GM23338 (cell line): ENCODE data around the gene TADA2A. TPM values are rescaled to one million over a fixed set of nuclear protein-coding genes. Genes with fewer than 3 reads are reported as not detected.

Experiments
- ATAC-seq: fragments of 200-7000 bp; cut with Tn5 transposase; 3 replicates; pipeline ENCODE4 v1.9.1; 2020
- DNase-seq: peaks from one replicate; pipeline ENCODE4 v3.0.0-alpha.2; 2015; ENCODE audit warnings: low spot score
- H2AFZ ChIP-seq: fragments of 200-600 bp; sonication (generic); 2 replicates; pipeline ENCODE4 v1.8.0; 2016; ENCODE audit warnings: antibody characterized with exemption, mild to moderate bottlenecking, moderate library complexity
- H3F3A ChIP-seq: fragments of 200-600 bp; sonication (generic); replicated peaks from 2 replicates; pipeline ENCODE4 v1.8.0; 2017; ENCODE audit warnings: antibody characterized with exemption, mixed run types, low read depth
- H3K27ac ChIP-seq: fragments of 200-600 bp; sonication (generic); 2 replicates; pipeline ENCODE4 v1.6.1; 2016; ENCODE audit warnings: low read depth
- H3K27me3 ChIP-seq: fragments of 200-600 bp; sonication (generic); 2 replicates; pipeline ENCODE4 v1.8.0; 2016; ENCODE audit warnings: mild to moderate bottlenecking, mixed run types, moderate library complexity; ENCODE audit not compliant: insufficient read depth
- H3K36me3 ChIP-seq: fragments of 200-600 bp; sonication (generic); 2 replicates; pipeline ENCODE4 v1.8.0; 2016; ENCODE audit warnings: mild to moderate bottlenecking; ENCODE audit not compliant: insufficient read depth
- H3K4me1 ChIP-seq: fragments of 200-600 bp; sonication (generic); 2 replicates; pipeline ENCODE4 v1.8.0; 2016; ENCODE audit warnings: mild to moderate bottlenecking, moderate library complexity; ENCODE audit not compliant: insufficient read depth
- H3K4me2 ChIP-seq: fragments of 200-600 bp; sonication (generic); 2 replicates; pipeline ENCODE4 v1.7.1; 2017; ENCODE audit warnings: mixed run types
- H3K4me3 ChIP-seq: fragments of 200-600 bp; sonication (generic); 2 replicates; pipeline ENCODE4 v1.6.1; 2016; ENCODE audit warnings: mixed run types
- H3K79me2 ChIP-seq: fragments of 200-600 bp; sonication (generic); replicated peaks from 2 replicates; pipeline ENCODE4 v1.8.0; 2017; ENCODE audit warnings: mild to moderate bottlenecking; ENCODE audit not compliant: insufficient read depth
- H3K9me2 ChIP-seq: fragments of 200-600 bp; sonication (generic); 2 replicates; pipeline ENCODE4 v1.8.0; 2017; ENCODE audit not compliant: insufficient read depth
- H4K20me1 ChIP-seq: fragments of 200-600 bp; sonication (generic); replicated peaks from 2 replicates; pipeline ENCODE4 v1.8.0; 2017; ENCODE audit warnings: mild to moderate bottlenecking; ENCODE audit not compliant: insufficient read depth
- H3K27ac Mint-ChIP-seq: 2 replicates; pipeline ENCODE4 v1.8.0; 2020; ENCODE audit warnings: inconsistent platforms, mild to moderate bottlenecking, moderate library complexity, mixed read lengths
- H3K27me3 Mint-ChIP-seq: 3 replicates; pipeline ENCODE4 v1.8.0; 2022; ENCODE audit warnings: low read depth, mild to moderate bottlenecking, moderate library complexity, mixed read lengths, inconsistent platforms; ENCODE audit not compliant: insufficient read depth, poor library complexity
- H3K36me3 Mint-ChIP-seq: 3 replicates; pipeline ENCODE4 v1.8.0; 2021; ENCODE audit warnings: low read depth, mild to moderate bottlenecking, inconsistent platforms, moderate library complexity, mixed read lengths
- H3K4me1 Mint-ChIP-seq: 3 replicates; pipeline ENCODE4 v1.8.0; 2020; ENCODE audit warnings: mild to moderate bottlenecking, inconsistent platforms, mixed read lengths
- H3K4me3 Mint-ChIP-seq: 3 replicates; pipeline ENCODE4 v1.8.0; 2021; ENCODE audit warnings: moderate library complexity, mild to moderate bottlenecking, inconsistent platforms, mixed read lengths
- H3K9me3 Mint-ChIP-seq: 3 replicates; pipeline ENCODE4 v1.8.0; 2020; ENCODE audit warnings: moderate library complexity, mild to moderate bottlenecking, inconsistent platforms, mixed read lengths
- CREB1 ChIP-seq: fragments of 250-450 bp; sonication (Bioruptor Pico); IDR thresholded peaks from 2 replicates; pipeline ENCODE4 v1.5.0; 2020; ENCODE audit warnings: low read depth, mild to moderate bottlenecking, moderate library complexity
- EZH2 ChIP-seq: fragments of 200-600 bp; sonication (generic); IDR thresholded peaks from one replicate; pipeline ENCODE4 v1.8.0; 2017; ENCODE audit warnings: antibody characterized with exemption, mild to moderate bottlenecking, low read depth; ENCODE audit not compliant: unreplicated experiment
- EZH2phosphoT487 ChIP-seq: fragments of 200-600 bp; sonication (generic); IDR thresholded peaks from one replicate; pipeline ENCODE4 v1.8.1; 2018; ENCODE audit warnings: antibody characterized with exemption; ENCODE audit not compliant: unreplicated experiment
- JUNB ChIP-seq: IDR thresholded peaks from one replicate; pipeline ENCODE4 v1.6.1; 2016; ENCODE audit warnings: antibody characterized with exemption; ENCODE audit not compliant: unreplicated experiment
- POLR2AphosphoS5 ChIP-seq: IDR thresholded peaks from 2 replicates; pipeline ENCODE4 v1.6.1; 2016; ENCODE audit warnings: antibody characterized with exemption, low read depth
- ZNF114 ChIP-seq: fragments of 250-450 bp; sonication (Bioruptor Pico); IDR thresholded peaks from 2 replicates; pipeline ENCODE4 v1.5.0; 2020; ENCODE audit warnings: mild to moderate bottlenecking, moderate library complexity
- ZNF331 ChIP-seq: fragments of 250-450 bp; sonication (Bioruptor Pico); IDR thresholded peaks from 2 replicates; pipeline ENCODE4 v1.5.0; 2020; ENCODE audit warnings: low read depth, mild to moderate bottlenecking, moderate library complexity
- polyA plus RNA-seq: library from polyadenylated mRNA; unstranded; fragments of >200 nt; fragmentation: Nextera tagmentation; extraction: Ambion mirVana; gene quantifications from 2 replicates; pipeline ENCODE4 v1.2.1, GENCODE V29; 2016
- total RNA-seq: library from RNA; depleted of rRNA; stranded (reverse); fragments of >200 nt; shearing (Covaris generic); gene quantifications from 2 replicates; pipeline ENCODE4 v1.2.3, GENCODE V29; 2014
- TF ChIP-seq, protein P1 (sequence below): fragments of 250-450 bp; sonication (Bioruptor Pico); IDR thresholded peaks from 2 replicates; pipeline ENCODE4 v1.5.0; 2020; ENCODE audit warnings: mild to moderate bottlenecking, moderate library complexity
- TF ChIP-seq, protein P2 (sequence below): IDR thresholded peaks from one replicate; pipeline ENCODE4 v1.6.1; 2018; ENCODE audit warnings: antibody characterized with exemption; ENCODE audit not compliant: unreplicated experiment

TADA2A gene
- total and polyA plus RNA-seq, 2 experiments from 2014 or later: 14.5 to 17.1 TPM

DNA sequence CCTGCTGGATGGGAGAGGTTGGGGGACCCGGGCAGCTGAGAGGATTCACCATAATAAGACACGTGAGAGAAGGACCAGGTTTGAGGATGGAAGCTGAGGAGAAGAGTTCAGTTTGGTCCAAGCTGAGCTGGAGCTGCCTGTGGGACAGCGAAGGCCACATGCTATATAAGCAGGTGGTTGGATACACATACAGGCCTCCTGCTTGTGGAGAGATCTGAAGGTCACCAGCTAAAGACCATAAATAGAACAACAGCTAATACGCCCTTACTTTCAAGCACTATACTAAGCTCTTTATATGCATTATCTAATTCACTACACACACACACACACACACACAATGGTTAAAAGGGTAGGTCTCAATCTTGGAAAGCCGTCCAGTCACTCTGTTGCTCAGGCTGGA, 115.1 kb downstream of the TADA2A start (continued):
- TF ChIP-seq, protein P1, sequence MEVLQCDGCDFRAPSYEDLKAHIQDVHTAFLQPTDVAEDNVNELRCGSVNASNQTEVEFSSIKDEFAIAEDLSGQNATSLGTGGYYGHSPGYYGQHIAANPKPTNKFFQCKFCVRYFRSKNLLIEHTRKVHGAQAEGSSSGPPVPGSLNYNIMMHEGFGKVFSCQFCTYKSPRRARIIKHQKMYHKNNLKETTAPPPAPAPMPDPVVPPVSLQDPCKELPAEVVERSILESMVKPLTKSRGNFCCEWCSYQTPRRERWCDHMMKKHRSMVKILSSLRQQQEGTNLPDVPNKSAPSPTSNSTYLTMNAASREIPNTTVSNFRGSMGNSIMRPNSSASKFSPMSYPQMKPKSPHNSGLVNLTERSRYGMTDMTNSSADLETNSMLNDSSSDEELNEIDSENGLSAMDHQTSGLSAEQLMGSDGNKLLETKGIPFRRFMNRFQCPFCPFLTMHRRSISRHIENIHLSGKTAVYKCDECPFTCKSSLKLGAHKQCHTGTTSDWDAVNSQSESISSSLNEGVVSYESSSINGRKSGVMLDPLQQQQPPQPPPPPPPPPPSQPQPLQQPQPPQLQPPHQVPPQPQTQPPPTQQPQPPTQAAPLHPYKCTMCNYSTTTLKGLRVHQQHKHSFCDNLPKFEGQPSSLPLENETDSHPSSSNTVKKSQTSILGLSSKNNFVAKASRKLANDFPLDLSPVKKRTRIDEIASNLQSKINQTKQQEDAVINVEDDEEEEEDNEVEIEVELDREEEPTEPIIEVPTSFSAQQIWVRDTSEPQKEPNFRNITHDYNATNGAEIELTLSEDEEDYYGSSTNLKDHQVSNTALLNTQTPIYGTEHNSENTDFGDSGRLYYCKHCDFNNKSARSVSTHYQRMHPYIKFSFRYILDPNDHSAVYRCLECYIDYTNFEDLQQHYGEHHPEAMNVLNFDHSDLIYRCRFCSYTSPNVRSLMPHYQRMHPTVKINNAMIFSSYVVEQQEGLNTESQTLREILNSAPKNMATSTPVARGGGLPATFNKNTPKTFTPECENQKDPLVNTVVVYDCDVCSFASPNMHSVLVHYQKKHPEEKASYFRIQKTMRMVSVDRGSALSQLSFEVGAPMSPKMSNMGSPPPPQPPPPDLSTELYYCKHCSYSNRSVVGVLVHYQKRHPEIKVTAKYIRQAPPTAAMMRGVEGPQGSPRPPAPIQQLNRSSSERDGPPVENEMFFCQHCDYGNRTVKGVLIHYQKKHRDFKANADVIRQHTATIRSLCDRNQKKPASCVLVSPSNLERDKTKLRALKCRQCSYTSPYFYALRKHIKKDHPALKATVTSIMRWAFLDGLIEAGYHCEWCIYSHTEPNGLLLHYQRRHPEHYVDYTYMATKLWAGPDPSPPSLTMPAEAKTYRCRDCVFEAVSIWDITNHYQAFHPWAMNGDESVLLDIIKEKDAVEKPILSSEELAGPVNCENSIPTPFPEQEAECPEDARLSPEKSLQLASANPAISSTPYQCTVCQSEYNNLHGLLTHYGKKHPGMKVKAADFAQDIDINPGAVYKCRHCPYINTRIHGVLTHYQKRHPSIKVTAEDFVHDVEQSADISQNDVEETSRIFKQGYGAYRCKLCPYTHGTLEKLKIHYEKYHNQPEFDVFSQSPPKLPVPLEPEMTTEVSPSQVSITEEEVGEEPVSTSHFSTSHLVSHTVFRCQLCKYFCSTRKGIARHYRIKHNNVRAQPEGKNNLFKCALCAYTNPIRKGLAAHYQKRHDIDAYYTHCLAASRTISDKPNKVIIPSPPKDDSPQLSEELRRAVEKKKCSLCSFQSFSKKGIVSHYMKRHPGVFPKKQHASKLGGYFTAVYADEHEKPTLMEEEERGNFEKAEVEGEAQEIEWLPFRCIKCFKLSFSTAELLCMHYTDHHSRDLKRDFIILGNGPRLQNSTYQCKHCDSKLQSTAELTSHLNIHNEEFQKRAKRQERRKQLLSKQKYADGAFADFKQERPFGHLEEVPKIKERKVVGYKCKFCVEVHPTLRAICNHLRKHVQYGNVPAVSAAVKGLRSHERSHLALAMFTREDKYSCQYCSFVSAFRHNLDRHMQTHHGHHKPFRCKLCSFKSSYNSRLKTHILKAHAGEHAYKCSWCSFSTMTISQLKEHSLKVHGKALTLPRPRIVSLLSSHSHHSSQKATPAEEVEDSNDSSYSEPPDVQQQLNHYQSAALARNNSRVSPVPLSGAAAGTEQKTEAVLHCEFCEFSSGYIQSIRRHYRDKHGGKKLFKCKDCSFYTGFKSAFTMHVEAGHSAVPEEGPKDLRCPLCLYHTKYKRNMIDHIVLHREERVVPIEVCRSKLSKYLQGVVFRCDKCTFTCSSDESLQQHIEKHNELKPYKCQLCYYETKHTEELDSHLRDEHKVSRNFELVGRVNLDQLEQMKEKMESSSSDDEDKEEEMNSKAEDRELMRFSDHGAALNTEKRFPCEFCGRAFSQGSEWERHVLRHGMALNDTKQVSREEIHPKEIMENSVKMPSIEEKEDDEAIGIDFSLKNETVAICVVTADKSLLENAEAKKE (CRISPR knock-in tag): no peak
- TF ChIP-seq, protein P2, sequence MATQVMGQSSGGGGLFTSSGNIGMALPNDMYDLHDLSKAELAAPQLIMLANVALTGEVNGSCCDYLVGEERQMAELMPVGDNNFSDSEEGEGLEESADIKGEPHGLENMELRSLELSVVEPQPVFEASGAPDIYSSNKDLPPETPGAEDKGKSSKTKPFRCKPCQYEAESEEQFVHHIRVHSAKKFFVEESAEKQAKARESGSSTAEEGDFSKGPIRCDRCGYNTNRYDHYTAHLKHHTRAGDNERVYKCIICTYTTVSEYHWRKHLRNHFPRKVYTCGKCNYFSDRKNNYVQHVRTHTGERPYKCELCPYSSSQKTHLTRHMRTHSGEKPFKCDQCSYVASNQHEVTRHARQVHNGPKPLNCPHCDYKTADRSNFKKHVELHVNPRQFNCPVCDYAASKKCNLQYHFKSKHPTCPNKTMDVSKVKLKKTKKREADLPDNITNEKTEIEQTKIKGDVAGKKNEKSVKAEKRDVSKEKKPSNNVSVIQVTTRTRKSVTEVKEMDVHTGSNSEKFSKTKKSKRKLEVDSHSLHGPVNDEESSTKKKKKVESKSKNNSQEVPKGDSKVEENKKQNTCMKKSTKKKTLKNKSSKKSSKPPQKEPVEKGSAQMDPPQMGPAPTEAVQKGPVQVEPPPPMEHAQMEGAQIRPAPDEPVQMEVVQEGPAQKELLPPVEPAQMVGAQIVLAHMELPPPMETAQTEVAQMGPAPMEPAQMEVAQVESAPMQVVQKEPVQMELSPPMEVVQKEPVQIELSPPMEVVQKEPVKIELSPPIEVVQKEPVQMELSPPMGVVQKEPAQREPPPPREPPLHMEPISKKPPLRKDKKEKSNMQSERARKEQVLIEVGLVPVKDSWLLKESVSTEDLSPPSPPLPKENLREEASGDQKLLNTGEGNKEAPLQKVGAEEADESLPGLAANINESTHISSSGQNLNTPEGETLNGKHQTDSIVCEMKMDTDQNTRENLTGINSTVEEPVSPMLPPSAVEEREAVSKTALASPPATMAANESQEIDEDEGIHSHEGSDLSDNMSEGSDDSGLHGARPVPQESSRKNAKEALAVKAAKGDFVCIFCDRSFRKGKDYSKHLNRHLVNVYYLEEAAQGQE: no peak
- no peak for TF ChIP-seq JUNB
- TF ChIP-seq ZNF331 (CRISPR knock-in tag): no peak
- TF ChIP-seq CREB1: no peak

DNA sequence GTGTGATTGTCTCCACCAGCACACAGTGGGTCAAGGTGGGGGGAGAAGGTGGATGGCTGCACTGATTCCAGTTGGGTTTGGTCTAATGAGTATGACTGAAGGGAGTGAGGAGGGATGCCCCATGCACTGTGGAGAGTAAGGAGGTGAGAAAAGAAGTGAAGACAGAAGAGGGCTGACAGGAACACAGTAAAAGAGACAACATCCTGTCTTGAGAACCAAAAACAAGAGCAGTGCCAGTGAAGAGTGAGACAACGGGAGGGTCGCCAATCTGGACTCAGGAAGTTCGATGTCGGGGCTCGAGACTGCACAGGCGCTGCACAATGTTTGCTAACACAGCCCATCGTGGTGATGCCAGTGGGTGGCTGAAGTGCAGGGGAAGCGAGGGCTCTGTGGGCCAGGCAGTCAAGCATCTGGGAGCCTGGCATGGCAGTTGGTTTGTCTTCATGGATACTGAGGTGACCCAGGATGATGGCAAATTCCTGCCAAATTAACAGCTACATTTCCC, 117.1 kb downstream of the TADA2A start:
- H3K4me2 ChIP-seq: no peak overlapping the region
- no peaks in the 10 kb centered on the region for H3K79me2 ChIP-seq
- Mint-ChIP-seq H3K27me3 (peaks cover 2% of the 10 kb centered on the region), H3K4me1 (no peaks in the 10 kb centered on the region), H3K27ac (no peak overlapping the region; the same call in 1 of the 2 replicates), H3K36me3 (peaks cover 17% of the 10 kb centered on the region; the same call in 2 of the 3 replicates), H3K9me3 (no peaks in the 10 kb centered on the region), H3K4me3 (no peak overlapping the region)
- no peak for ATAC-seq
- H3K4me3 ChIP-seq: no peak overlapping the region
- DNase-seq: no peak
- no peak overlapping the region for H3K27ac ChIP-seq
- H2AFZ ChIP-seq: no peak overlapping the region
- no peaks in the 10 kb centered on the region for H3K9me2 ChIP-seq
- no peaks in the 10 kb centered on the region for H4K20me1 ChIP-seq
- no peaks in the 10 kb centered on the region for H3K27me3 ChIP-seq
- no peaks in the 10 kb centered on the region for H3K4me1 ChIP-seq
- peaks cover 3% of the 10 kb centered on the region; the same call in 1 of the 2 replicates for H3F3A ChIP-seq
- H3K36me3 ChIP-seq: 0 out of 2 replicates have a peak, but pooled peaks cover 4% of the 10 kb centered on the region
- TF ChIP-seq JUNB (no peak), EZH2 (no peak), EZH2phosphoT487 (no peak), ZNF331 (CRISPR knock-in tag) (no peak), POLR2AphosphoS5 (no peak), ZNF114 (CRISPR knock-in tag) (no peak)
- TF ChIP-seq, protein P2: no peak
